ENCODE data around the gene VSNL1. TPM values are rescaled to one million over a fixed set of nuclear protein-coding genes. Genes with fewer than 3 reads are reported as not detected.

Gene VSNL1
- total and polyA plus RNA-seq, 2 experiments from 2014 or later: 3.9 to 4.1 TPM

- H3K27me3 ChIP-seq: no peaks in the 10 kb centered on the region
- no peak for TF ChIP-seq CTCF (IDR thresholded peaks at IDR 0.05; ENCODE audit: low read depth, low read length)
- H3K36me3 ChIP-seq: no peaks in the 10 kb centered on the region
- H3K4me3 ChIP-seq: no peak overlapping the region
- no peaks in the 10 kb centered on the region for H3K9me3 ChIP-seq (ENCODE audit: low read depth)
- H3K4me1 ChIP-seq (ENCODE audit: low read depth): no peaks in the 10 kb centered on the region
- DNase-seq (ENCODE audit: low read depth in 1 of 2, low spot score in 1 of 2): no peak
- H3K27ac ChIP-seq: no peak overlapping the region
Observed at GRCh38 chr2:17627434-17627833, 86.9 kb downstream of the VSNL1 start.

GRCh38 chr2:17628349-17629261, 88.1 kb downstream of the VSNL1 start:
- H3K36me3 ChIP-seq: no peaks in the 10 kb centered on the region
- H3K4me1 ChIP-seq (ENCODE audit: low read depth): no peaks in the 10 kb centered on the region
- TF ChIP-seq CTCF (IDR thresholded peaks at IDR 0.05; ENCODE audit: low read depth, low read length): no peak
- H3K9me3 ChIP-seq (ENCODE audit: low read depth): no peaks in the 10 kb centered on the region
- no peak for DNase-seq (ENCODE audit: low read depth in 1 of 2, low spot score in 1 of 2)
- no peak overlapping the region for H3K4me3 ChIP-seq
- no peaks in the 10 kb centered on the region for H3K27me3 ChIP-seq
- H3K27ac ChIP-seq: no peak overlapping the region

- no peaks in the 10 kb centered on the region for H3K27me3 ChIP-seq
- H3K27ac ChIP-seq: no peak overlapping the region
- H3K36me3 ChIP-seq: no peaks in the 10 kb centered on the region
- no peak for DNase-seq (ENCODE audit: low read depth in 1 of 2, low spot score in 1 of 2)
- no peak for TF ChIP-seq CTCF (IDR thresholded peaks at IDR 0.05; ENCODE audit: low read depth, low read length)
- no peaks in the 10 kb centered on the region for H3K9me3 ChIP-seq (ENCODE audit: low read depth)
- H3K4me3 ChIP-seq: no peak overlapping the region
- no peaks in the 10 kb centered on the region for H3K4me1 ChIP-seq (ENCODE audit: low read depth)
Observed at GRCh38 chr2:17630089-17630488, 89.6 kb downstream of the VSNL1 start.

GRCh38 chr2:17634997-17635396, 94.5 kb downstream of the VSNL1 start:
- Histone ChIP-seq H3K36me3 (no peaks in the 10 kb centered on the region), H3K4me3 (no peak overlapping the region), H3K4me1 (ENCODE audit: low read depth) (peaks cover 3% of the 10 kb centered on the region), H3K27me3 (no peaks in the 10 kb centered on the region), H3K9me3 (ENCODE audit: low read depth) (no peaks in the 10 kb centered on the region), H3K27ac (no peak overlapping the region)
- DNase-seq (ENCODE audit: low read depth in 1 of 2, low spot score in 1 of 2): no peak
- no peak for TF ChIP-seq CTCF (IDR thresholded peaks at IDR 0.05; ENCODE audit: low read depth, low read length)

- no peak overlapping the region for H3K27ac ChIP-seq
Observed at GRCh38 chr2:17636257-17636656, 95.8 kb downstream of the VSNL1 start.

More at GRCh38 chr2:17636257-17636656, 95.8 kb downstream of the VSNL1 start:
- TF ChIP-seq CTCF (IDR thresholded peaks at IDR 0.05; ENCODE audit: low read depth, low read length): no peak
- H3K9me3 ChIP-seq (ENCODE audit: low read depth): no peaks in the 10 kb centered on the region
- no peak overlapping the region for H3K4me3 ChIP-seq
- H3K27me3 ChIP-seq: no peaks in the 10 kb centered on the region
- DNase-seq (ENCODE audit: low read depth in 1 of 2, low spot score in 1 of 2): no peak
- H3K4me1 ChIP-seq (ENCODE audit: low read depth): peaks cover 3% of the 10 kb centered on the region
- no peaks in the 10 kb centered on the region for H3K36me3 ChIP-seq

Measured in cardiac muscle cell (in vitro differentiated cells and primary cell).